HepG2 (cell line): ENCODE measurements around the gene FBXO39. TPM values are rescaled to one million over a fixed set of nuclear protein-coding genes. Genes with fewer than 3 reads are reported as not detected.

ENCODE experiments used
- ATAC-seq: fragments of 200-7000 bp; cut with Tn5 transposase; 3 replicates; pipeline ENCODE4 v1.9.1; 2020; ENCODE audit warnings: mild to moderate bottlenecking, moderate library complexity
- BruUV-seq: library from RNA; stranded (reverse); fragments of 400-500 nt; replicated peaks from 2 replicates; lab custom pipeline; 2021; lab: Mats Ljungman, UMichigan
- CTCF ChIA-PET: fragments of 300-600 bp; formaldehyde crosslinking; extraction: SDS; loops from one replicate; lab custom pipeline; 2021; ENCODE audit warnings: low total read pairs, inconsistent platforms, low intra/inter-chr PET ratio; lab: Yijun Ruan, JAX
- POLR2A ChIA-PET: fragments of 350-600 bp; sonication (Branson Sonifier 250); formaldehyde crosslinking; loops from one replicate; lab custom pipeline; 2020; ENCODE audit warnings: antibody characterized with exemption, inconsistent platforms; lab: Yijun Ruan, JAX
- DNase-seq: peaks from one replicate; pipeline ENCODE4 v3.0.0-alpha.2; 2015; ENCODE audit warnings: low spot score
- FAIRE-seq: peaks from 3 replicates; lab custom pipeline; 2011; peaks lifted over from hg19 to GRCh38; lab: Jason Lieb, UNC
- H2AFZ ChIP-seq: one replicate; pipeline ENCODE4 v1.6.1; 2011; ENCODE audit warnings: low read length, inconsistent platforms
- H3K27ac ChIP-seq: fragments of 300-600 bp; 3 replicates; pipeline ENCODE4 v1.8.0; 2011; ENCODE audit warnings: mixed run types, mild to moderate bottlenecking, mixed read lengths, low read length, inconsistent platforms; ENCODE audit not compliant: insufficient read depth; ENCODE audit errors: extremely low read length
- H3K27me3 ChIP-seq, 2 experiments: fragments of 200-600 bp in 1 of 2; 2 replicates in 1 of 2; 3 replicates in 1 of 2; pipeline versions ENCODE4 v1.6.0 to v1.8.0; 2011; ENCODE audit warnings: low read length in 2 of 2, mild to moderate bottlenecking in 2 of 2, moderate library complexity in 2 of 2, inconsistent platforms in 1 of 2; ENCODE audit not compliant: insufficient read depth in 2 of 2, control insufficient read depth in 1 of 2
- H3K36me3 ChIP-seq, 2 experiments: fragments of 200-600 bp in 1 of 2; replicated peaks in 1 of 2; 2 replicates in 1 of 2; 3 replicates in 1 of 2; pipeline versions ENCODE4 v1.5.1 to v1.8.0; 2011; ENCODE audit warnings: low read length in 2 of 2, inconsistent platforms in 1 of 2; ENCODE audit not compliant: insufficient read depth in 2 of 2, control insufficient read depth in 1 of 2
- H3K4me1 ChIP-seq: 2 replicates; pipeline ENCODE4 v1.5.1; 2012; ENCODE audit warnings: low read length, inconsistent platforms; ENCODE audit not compliant: insufficient read depth
- H3K4me2 ChIP-seq: 2 replicates; pipeline ENCODE4 v1.6.0; 2011; ENCODE audit warnings: low read depth, low read length, inconsistent platforms
- H3K4me3 ChIP-seq, 3 experiments: fragments of 200-600 bp in 1 of 3; sonication (generic), shearing (Covaris generic) in 1 of 3; replicated peaks in 1 of 3; 2 replicates each; pipeline ENCODE4 v1.5.1; 2011 to 2016; ENCODE audit warnings: low read length in 3 of 3, inconsistent platforms in 2 of 3, low read depth in 2 of 3, mild to moderate bottlenecking in 2 of 3, control low read depth in 1 of 3, mixed read lengths in 1 of 3; ENCODE audit not compliant: insufficient read depth in 1 of 3
- H3K79me2 ChIP-seq: one replicate; pipeline ENCODE4 v1.6.1; 2011; ENCODE audit warnings: low read length, inconsistent platforms; ENCODE audit not compliant: insufficient read depth
- H3K9ac ChIP-seq: 2 replicates; pipeline ENCODE4 v1.6.0; 2011; ENCODE audit warnings: mild to moderate bottlenecking, low read depth, low read length, inconsistent platforms; ENCODE audit not compliant: insufficient read depth
- H3K9me3 ChIP-seq: 2 replicates; pipeline ENCODE4 v1.5.1; 2012; ENCODE audit warnings: mild to moderate bottlenecking, low read length
- H4K20me1 ChIP-seq: 2 replicates; pipeline ENCODE4 v1.6.0; 2011; ENCODE audit warnings: inconsistent platforms, mild to moderate bottlenecking, low read length, moderate library complexity; ENCODE audit not compliant: insufficient read depth
- BCL6 ChIP-seq: IDR thresholded peaks from 2 replicates; pipeline ENCODE4 v1.6.1; 2016; ENCODE audit warnings: missing genetic modification reagents, missing compliant biosample characterization
- ETV6 ChIP-seq: sonication (generic); formaldehyde crosslinking; conservative IDR thresholded peaks from 2 replicates; pipeline ENCODE4 v1.4.0; 2020; ENCODE audit warnings: missing genetic modification reagents
- GATAD1 ChIP-seq: IDR thresholded peaks from 2 replicates; pipeline ENCODE4 v1.6.1; 2016; ENCODE audit warnings: missing genetic modification reagents, missing compliant biosample characterization
- JUN ChIP-seq: sonication (generic); formaldehyde crosslinking; IDR thresholded peaks from 2 replicates; pipeline ENCODE4 v1.4.0; 2020; ENCODE audit warnings: mild to moderate bottlenecking, missing genetic modification reagents
- SATB2 ChIP-seq: sonication (generic); formaldehyde crosslinking; IDR thresholded peaks from 2 replicates; pipeline ENCODE4 v1.5.0; 2020; ENCODE audit warnings: missing genetic modification reagents
- SPEN ChIP-seq: sonication (generic); formaldehyde crosslinking; IDR thresholded peaks from 2 replicates; pipeline ENCODE4 v1.5.1; 2020; ENCODE audit warnings: low read depth, mild to moderate bottlenecking, missing genetic modification reagents
- ZC3H13 ChIP-seq: sonication (generic); formaldehyde crosslinking; IDR thresholded peaks from 2 replicates; pipeline ENCODE4 v1.8.1; 2023; ENCODE audit warnings: mild to moderate bottlenecking, missing genetic modification reagents, moderate library complexity
- ZNF329 ChIP-seq: sonication (generic); formaldehyde crosslinking; IDR thresholded peaks from 2 replicates; pipeline ENCODE4 v1.9.0; 2021; ENCODE audit warnings: low read depth, mild to moderate bottlenecking, missing genetic modification reagents
- ZNF83 ChIP-seq: sonication (generic); formaldehyde crosslinking; IDR thresholded peaks from 2 replicates; pipeline ENCODE4 v1.4.0; 2020; ENCODE audit warnings: missing genetic modification reagents, mild to moderate bottlenecking, borderline replicate concordance
- WGBS: methylation state at CpG from one replicate; pipeline ENCODE4 v1.1.6; 2017; ENCODE audit warnings: low lambda C conversion rate; 5-methylcytosine and 5-hydroxymethylcytosine counted together
- in situ Hi-C: cut with HindIII; loops from 2 replicates; pipeline ENCODE4 v1.10.0; 2017; ENCODE audit warnings: low pct_unique_long_range_greater_than_20kb; ENCODE audit not compliant: extremely low pct_ligation_motif_present
- intact Hi-C: fragments of 100-400 bp; cut with micrococcal nuclease; formaldehyde crosslinking; loops from one replicate; pipeline ENCODE4 v1.10.0; 2022; ENCODE audit not compliant: unreplicated experiment
- polyA plus RNA-seq, 8 experiments: library from polyadenylated mRNA; depleted of rRNA in 3 of 8; stranded (reverse) in 7 of 8; unstranded in 1 of 8; fragments of >200 nt; fragmentation: Illumina TruSeq in 4 of 8; extraction: Trizol in 4 of 8; gene quantifications; 2 replicates each; pipeline versions ENCODE4 v1.2.1 to v1.2.3, GENCODE V29; 2011 to 2016; ENCODE audit warnings: low read depth in 4 of 8, missing spikeins in 1 of 8, mixed read lengths in 1 of 8; ENCODE audit not compliant: insufficient read depth in 1 of 8
- total RNA-seq, 5 experiments: library from RNA; depleted of rRNA; stranded (reverse); fragments of >200 nt; fragmentation: Illumina TruSeq; extraction: Trizol; gene quantifications; 2 replicates each; pipeline ENCODE4 v1.2.3, GENCODE V29; 2016; ENCODE audit warnings: low read depth in 1 of 5
- TF ChIP-seq, protein P1 (sequence below): sonication (generic); formaldehyde crosslinking; IDR thresholded peaks from 2 replicates; pipeline ENCODE4 v1.5.0; 2020; ENCODE audit warnings: mild to moderate bottlenecking, missing genetic modification reagents, borderline replicate concordance
- TF ChIP-seq, protein P2 (sequence below): sonication (generic); formaldehyde crosslinking; IDR thresholded peaks from 2 replicates; pipeline ENCODE4 v1.5.1; 2020; ENCODE audit warnings: missing genetic modification reagents, mild to moderate bottlenecking, borderline replicate concordance
- TF ChIP-seq, protein P3 (sequence below): sonication (generic); formaldehyde crosslinking; IDR thresholded peaks from 2 replicates; pipeline ENCODE4 v1.9.0; 2022; ENCODE audit warnings: missing genetic modification reagents, mild to moderate bottlenecking, borderline replicate concordance

FBXO39 gene
- total and polyA plus RNA-seq, 2 of the 13 experiments (the other 11 are each of a cell fraction or from before 2014, with no cell fraction given), result 0.09 TPM; not detected in 1

DNA sequence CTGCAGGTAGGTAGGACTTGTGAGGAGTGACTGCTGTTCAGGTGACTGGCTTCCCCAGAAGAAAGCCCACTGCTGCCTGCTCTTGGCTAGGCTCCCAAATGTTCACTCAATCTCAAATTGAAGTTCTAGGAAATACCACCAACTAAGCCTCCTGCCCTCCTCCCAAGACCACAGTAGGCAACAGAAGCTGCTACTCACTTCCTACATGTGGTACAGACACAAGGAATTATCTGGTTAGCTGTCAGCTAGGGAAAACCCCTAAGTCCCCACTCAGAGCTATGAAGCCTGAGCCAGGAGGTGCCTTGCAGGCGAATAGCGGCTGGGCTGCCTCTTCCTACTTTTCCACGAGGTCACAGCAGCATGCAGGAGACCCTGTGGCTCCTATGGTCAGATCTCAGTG, 4.9 kb downstream of the FBXO39 start (continued):
- TF ChIP-seq, protein P1, sequence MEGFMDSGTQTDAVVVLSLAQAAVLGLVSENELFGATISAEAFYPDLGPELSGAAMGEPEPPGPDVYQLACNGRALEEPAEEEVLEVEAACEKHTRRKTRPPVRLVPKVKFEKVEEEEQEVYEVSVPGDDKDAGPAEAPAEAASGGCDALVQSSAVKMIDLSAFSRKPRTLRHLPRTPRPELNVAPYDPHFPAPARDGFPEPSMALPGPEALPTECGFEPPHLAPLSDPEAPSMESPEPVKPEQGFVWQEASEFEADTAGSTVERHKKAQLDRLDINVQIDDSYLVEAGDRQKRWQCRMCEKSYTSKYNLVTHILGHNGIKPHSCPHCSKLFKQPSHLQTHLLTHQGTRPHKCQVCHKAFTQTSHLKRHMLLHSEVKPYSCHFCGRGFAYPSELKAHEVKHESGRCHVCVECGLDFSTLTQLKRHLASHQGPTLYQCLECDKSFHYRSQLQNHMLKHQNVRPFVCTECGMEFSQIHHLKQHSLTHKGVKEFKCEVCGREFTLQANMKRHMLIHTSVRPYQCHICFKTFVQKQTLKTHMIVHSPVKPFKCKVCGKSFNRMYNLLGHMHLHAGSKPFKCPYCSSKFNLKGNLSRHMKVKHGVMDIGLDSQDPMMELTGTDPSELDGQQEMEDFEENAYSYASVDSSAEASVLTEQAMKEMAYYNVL (CRISPR knock-in tag), result no peak
- TF ChIP-seq GATAD1 (CRISPR knock-in tag), result no peak
- no peak for TF ChIP-seq ZNF83 (CRISPR knock-in tag)
- TF ChIP-seq JUN (CRISPR knock-in tag), result no peak
- TF ChIP-seq SPEN, result no peak
- TF ChIP-seq ZNF329 (CRISPR knock-in tag), result no peak
- no peak for TF ChIP-seq SATB2
- TF ChIP-seq ZC3H13 (CRISPR knock-in tag), result no peak
- no peak for TF ChIP-seq BCL6 (CRISPR knock-in tag)
- TF ChIP-seq, protein P2, sequence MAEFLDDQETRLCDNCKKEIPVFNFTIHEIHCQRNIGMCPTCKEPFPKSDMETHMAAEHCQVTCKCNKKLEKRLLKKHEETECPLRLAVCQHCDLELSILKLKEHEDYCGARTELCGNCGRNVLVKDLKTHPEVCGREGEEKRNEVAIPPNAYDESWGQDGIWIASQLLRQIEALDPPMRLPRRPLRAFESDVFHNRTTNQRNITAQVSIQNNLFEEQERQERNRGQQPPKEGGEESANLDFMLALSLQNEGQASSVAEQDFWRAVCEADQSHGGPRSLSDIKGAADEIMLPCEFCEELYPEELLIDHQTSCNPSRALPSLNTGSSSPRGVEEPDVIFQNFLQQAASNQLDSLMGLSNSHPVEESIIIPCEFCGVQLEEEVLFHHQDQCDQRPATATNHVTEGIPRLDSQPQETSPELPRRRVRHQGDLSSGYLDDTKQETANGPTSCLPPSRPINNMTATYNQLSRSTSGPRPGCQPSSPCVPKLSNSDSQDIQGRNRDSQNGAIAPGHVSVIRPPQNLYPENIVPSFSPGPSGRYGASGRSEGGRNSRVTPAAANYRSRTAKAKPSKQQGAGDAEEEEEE, result no peak

DNA sequence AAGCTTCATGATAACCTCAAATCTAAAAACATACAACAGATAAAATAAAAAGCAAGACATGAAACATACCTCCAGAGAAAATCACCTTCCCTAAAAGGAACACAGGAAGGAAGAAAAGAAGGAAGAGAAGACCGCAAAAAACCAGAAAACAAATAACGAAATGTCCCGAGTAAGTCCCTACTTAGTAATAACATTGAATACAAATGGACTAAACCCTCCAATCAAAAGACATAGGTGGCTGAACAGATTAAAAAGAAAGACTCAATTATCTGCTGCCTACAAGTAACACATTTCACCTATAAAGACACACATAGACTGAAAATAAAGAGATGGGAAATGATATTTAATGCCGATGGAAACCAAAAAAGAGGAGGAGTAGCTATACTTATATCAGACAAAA, 6.2 kb downstream of the FBXO39 start:
- Histone ChIP-seq H3K27ac (no peak overlapping the region), H3K4me1 (peaks cover 23% of the 10 kb centered on the region), H4K20me1 (no peaks in the 10 kb centered on the region), H3K9me3 (no peaks in the 10 kb centered on the region), H3K27me3 (peaks cover 0 to 9% of the 10 kb centered on the region in 2 experiments; a peak in 1 of 5 replicates), H3K36me3 (no peaks in the 10 kb centered on the region), H3K9ac (no peak overlapping the region), H3K79me2 (no peaks in the 10 kb centered on the region), H3K4me3 (no peak overlapping the region), H2AFZ (no peak overlapping the region), H3K4me2 (no peak overlapping the region)
- no TSS peak for BruUV-seq
- CTCF ChIA-PET, result no interaction called here
- in situ Hi-C loops, result no loop called here
- intact Hi-C loops, result no loop called here
- FAIRE-seq (no peak), DNase-seq (no peak), ATAC-seq (no peak)
- POLR2A ChIA-PET, result no interaction called here
- 89% methylated on average over 4 of the region's 4 CpGs for WGBS
- TF ChIP-seq, protein P3, sequence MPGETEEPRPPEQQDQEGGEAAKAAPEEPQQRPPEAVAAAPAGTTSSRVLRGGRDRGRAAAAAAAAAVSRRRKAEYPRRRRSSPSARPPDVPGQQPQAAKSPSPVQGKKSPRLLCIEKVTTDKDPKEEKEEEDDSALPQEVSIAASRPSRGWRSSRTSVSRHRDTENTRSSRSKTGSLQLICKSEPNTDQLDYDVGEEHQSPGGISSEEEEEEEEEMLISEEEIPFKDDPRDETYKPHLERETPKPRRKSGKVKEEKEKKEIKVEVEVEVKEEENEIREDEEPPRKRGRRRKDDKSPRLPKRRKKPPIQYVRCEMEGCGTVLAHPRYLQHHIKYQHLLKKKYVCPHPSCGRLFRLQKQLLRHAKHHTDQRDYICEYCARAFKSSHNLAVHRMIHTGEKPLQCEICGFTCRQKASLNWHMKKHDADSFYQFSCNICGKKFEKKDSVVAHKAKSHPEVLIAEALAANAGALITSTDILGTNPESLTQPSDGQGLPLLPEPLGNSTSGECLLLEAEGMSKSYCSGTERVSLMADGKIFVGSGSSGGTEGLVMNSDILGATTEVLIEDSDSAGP (CRISPR knock-in tag), result no peak
- TF ChIP-seq ETV6 (no peak), ZC3H13 (CRISPR knock-in tag) (no peak)
- TF ChIP-seq, all 625 proteins: peak for 0
